Kidney epithelial cell (primary cell): ENCODE data around the gene MITF. TPM values are rescaled to one million over a fixed set of nuclear protein-coding genes. Genes with fewer than 3 reads are reported as not detected.
A peak's percentile ranks its signal among the peaks of the same experiment; 100 is the strongest.

Experiments
- DNase-seq: peaks from one replicate; pipeline ENCODE4 v3.0.0-alpha.2; 2010; ENCODE audit warnings: low read depth
- H3K27me3 ChIP-seq: 2 replicates; pipeline ENCODE4 v1.6.0; 2011; ENCODE audit warnings: low read length; ENCODE audit not compliant: control insufficient read depth, insufficient read depth
- H3K36me3 ChIP-seq: 2 replicates; pipeline ENCODE4 v1.5.1; 2011; ENCODE audit warnings: low read length; ENCODE audit not compliant: control insufficient read depth, insufficient read depth
- H3K4me3 ChIP-seq: 2 replicates; pipeline ENCODE4 v1.5.1; 2011; ENCODE audit warnings: low read depth, mild to moderate bottlenecking, control low read depth, low read length
- CTCF ChIP-seq: IDR thresholded peaks from 2 replicates; pipeline ENCODE4 v1.5.1; 2011; ENCODE audit warnings: mild to moderate bottlenecking, moderate library complexity, low read length, control low read depth, inconsistent platforms; ENCODE audit not compliant: insufficient read depth, poor library complexity, severe bottlenecking
- total RNA-seq: library from RNA; depleted of rRNA; stranded (reverse); fragments of >200 nt; gene quantifications from 2 replicates; pipeline ENCODE4 v1.2.3, GENCODE V29; 2015

Gene MITF
- total RNA-seq, 1 donor from 2014 or later: 5.8 TPM

- no peak for DNase-seq
- Histone ChIP-seq H3K36me3 (no peaks in the 10 kb centered on the region), H3K4me3 (no peak overlapping the region), H3K27me3 (no peaks in the 10 kb centered on the region)
- no peak for TF ChIP-seq CTCF
Measured at GRCh38 chr3:69848113-69848512, 108.8 kb downstream of the MITF start.

- Histone ChIP-seq H3K27me3 (no peaks in the 10 kb centered on the region), H3K36me3 (no peaks in the 10 kb centered on the region), H3K4me3 (no peak overlapping the region)
- DNase-seq: no peak
- no peak for TF ChIP-seq CTCF
Measured at GRCh38 chr3:69850849-69851248, 111.6 kb downstream of the MITF start.

GRCh38 chr3:69853027-69853426, 113.8 kb downstream of the MITF start:
- TF ChIP-seq CTCF: no peak
- Histone ChIP-seq H3K36me3 (no peaks in the 10 kb centered on the region), H3K4me3 (no peak overlapping the region), H3K27me3 (no peaks in the 10 kb centered on the region)
- DNase-seq: no peak

- DNase-seq: no peak
- H3K36me3 ChIP-seq: no peaks in the 10 kb centered on the region
- no peaks in the 10 kb centered on the region for H3K27me3 ChIP-seq
- peak; percentile 51 for TF ChIP-seq CTCF
- no peak overlapping the region for H3K4me3 ChIP-seq
Measured at GRCh38 chr3:69855436-69856162, 116.3 kb downstream of the MITF start.

GRCh38 chr3:69856965-69857705, 117.9 kb downstream of the MITF start:
- Histone ChIP-seq H3K4me3 (no peak overlapping the region), H3K36me3 (no peaks in the 10 kb centered on the region), H3K27me3 (no peaks in the 10 kb centered on the region)
- no peak for TF ChIP-seq CTCF
- DNase-seq: no peak

GRCh38 chr3:69861556-69861955, 122.3 kb downstream of the MITF start:
- H3K36me3 ChIP-seq: no peaks in the 10 kb centered on the region
- H3K27me3 ChIP-seq: no peaks in the 10 kb centered on the region
- H3K4me3 ChIP-seq: no peak overlapping the region
- no peak for TF ChIP-seq CTCF
- DNase-seq: no peak
